WTC11 (cell line): ENCODE data around the gene DNAH8.

Experiments
- EMX1 ChIP-seq: fragments of 250-450 bp; sonication (Bioruptor Pico); IDR thresholded peaks from 2 replicates; pipeline ENCODE4 v1.8.0; 2021; ENCODE audit warnings: mild to moderate bottlenecking
- GABPB1 ChIP-seq: sonication (generic); formaldehyde crosslinking; IDR thresholded peaks from 2 replicates; pipeline ENCODE4 v1.8.1; 2023; ENCODE audit warnings: mild to moderate bottlenecking, missing genetic modification reagents
- IRF2 ChIP-seq: sonication (generic); formaldehyde crosslinking; IDR thresholded peaks from 2 replicates; pipeline ENCODE4 v1.8.0; 2022; ENCODE audit warnings: low read depth, missing genetic modification reagents, borderline replicate concordance
- NR2C2 ChIP-seq: sonication (generic); formaldehyde crosslinking; IDR thresholded peaks from 2 replicates; pipeline ENCODE4 v1.8.0; 2022; ENCODE audit warnings: mild to moderate bottlenecking, missing genetic modification reagents
- PREB ChIP-seq: sonication (generic); formaldehyde crosslinking; IDR thresholded peaks from 2 replicates; pipeline ENCODE4 v1.8.1; 2022; ENCODE audit warnings: mild to moderate bottlenecking, missing genetic modification reagents, moderate library complexity, borderline replicate concordance
- USF2 ChIP-seq: sonication (generic); formaldehyde crosslinking; IDR thresholded peaks from 2 replicates; pipeline ENCODE4 v1.8.1; 2023; ENCODE audit warnings: mild to moderate bottlenecking, missing genetic modification reagents, moderate library complexity
- ZNF281 ChIP-seq: sonication (generic); formaldehyde crosslinking; IDR thresholded peaks from 2 replicates; pipeline ENCODE4 v1.8.0; 2023; ENCODE audit warnings: mild to moderate bottlenecking, missing genetic modification reagents
- TF ChIP-seq, protein P1 (sequence below): fragments of 200-600 bp; IDR thresholded peaks from 2 replicates; pipeline ENCODE4 v1.8.0; 2022; ENCODE audit warnings: antibody characterized with exemption
- TF ChIP-seq, protein P2 (sequence below): sonication (generic); formaldehyde crosslinking; IDR thresholded peaks from 2 replicates; pipeline ENCODE4 v1.8.1; 2023; ENCODE audit warnings: mild to moderate bottlenecking, missing genetic modification reagents, moderate library complexity

GRCh38 chr6:38676974-38677544 lies 38.1 kb upstream of the DNAH8 start:
- TF ChIP-seq, protein P1, sequence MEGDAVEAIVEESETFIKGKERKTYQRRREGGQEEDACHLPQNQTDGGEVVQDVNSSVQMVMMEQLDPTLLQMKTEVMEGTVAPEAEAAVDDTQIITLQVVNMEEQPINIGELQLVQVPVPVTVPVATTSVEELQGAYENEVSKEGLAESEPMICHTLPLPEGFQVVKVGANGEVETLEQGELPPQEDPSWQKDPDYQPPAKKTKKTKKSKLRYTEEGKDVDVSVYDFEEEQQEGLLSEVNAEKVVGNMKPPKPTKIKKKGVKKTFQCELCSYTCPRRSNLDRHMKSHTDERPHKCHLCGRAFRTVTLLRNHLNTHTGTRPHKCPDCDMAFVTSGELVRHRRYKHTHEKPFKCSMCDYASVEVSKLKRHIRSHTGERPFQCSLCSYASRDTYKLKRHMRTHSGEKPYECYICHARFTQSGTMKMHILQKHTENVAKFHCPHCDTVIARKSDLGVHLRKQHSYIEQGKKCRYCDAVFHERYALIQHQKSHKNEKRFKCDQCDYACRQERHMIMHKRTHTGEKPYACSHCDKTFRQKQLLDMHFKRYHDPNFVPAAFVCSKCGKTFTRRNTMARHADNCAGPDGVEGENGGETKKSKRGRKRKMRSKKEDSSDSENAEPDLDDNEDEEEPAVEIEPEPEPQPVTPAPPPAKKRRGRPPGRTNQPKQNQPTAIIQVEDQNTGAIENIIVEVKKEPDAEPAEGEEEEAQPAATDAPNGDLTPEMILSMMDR: no peak
- TF ChIP-seq USF2 (CRISPR knock-in tag) (no peak), NR2C2 (CRISPR knock-in tag) (no peak), EMX1 (no peak), GABPB1 (no peak), ZNF281 (CRISPR knock-in tag) (no peak), IRF2 (CRISPR knock-in tag) (no peak), PREB (CRISPR knock-in tag) (no peak)
- TF ChIP-seq, protein P2, sequence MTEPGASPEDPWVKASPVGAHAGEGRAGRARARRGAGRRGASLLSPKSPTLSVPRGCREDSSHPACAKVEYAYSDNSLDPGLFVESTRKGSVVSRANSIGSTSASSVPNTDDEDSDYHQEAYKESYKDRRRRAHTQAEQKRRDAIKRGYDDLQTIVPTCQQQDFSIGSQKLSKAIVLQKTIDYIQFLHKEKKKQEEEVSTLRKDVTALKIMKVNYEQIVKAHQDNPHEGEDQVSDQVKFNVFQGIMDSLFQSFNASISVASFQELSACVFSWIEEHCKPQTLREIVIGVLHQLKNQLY (CRISPR knock-in tag): no peak
